ENCODE data around the gene ANKRD22. TPM values are rescaled to one million over a fixed set of nuclear protein-coding genes. Genes with fewer than 3 reads are reported as not detected.

The ANKRD22 gene
- total and polyA plus RNA-seq, 2 donors (not counting 3 experiments of a cell fraction or from before 2014, with no cell fraction given): not detected

DNA sequence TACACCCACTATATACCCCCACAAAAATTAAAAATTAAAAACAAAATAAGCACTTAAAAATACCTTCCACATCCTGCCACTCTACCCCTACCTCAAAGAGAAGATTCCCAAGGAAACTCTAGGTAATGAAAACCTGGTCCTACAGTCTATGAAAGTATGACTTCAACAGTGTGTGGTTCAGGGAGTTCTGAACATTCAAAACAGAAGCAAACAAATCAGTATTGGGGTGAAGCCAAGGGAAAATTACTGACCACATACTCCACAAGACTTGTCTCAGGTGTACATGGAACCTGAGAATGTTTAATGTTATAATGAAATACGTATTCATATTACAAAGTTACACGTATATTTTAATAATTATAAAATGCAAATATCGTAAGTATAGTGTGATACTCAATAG, 69.4 kb downstream of the ANKRD22 start:
- no TSS peak for BruUV-seq (replicated peaks)
- no peaks in the 10 kb centered on the region for H4K20me1 ChIP-seq (replicated peaks; ENCODE audit: control insufficient read depth, extremely low read depth, insufficient read depth, low read length)
- no peak overlapping the region for H3K4me3 ChIP-seq (replicated peaks in 1 of 3; ENCODE audit: insufficient read depth in 1 of 3, low read depth in 1 of 3, low read length in 3 of 3)
- no peaks in the 10 kb centered on the region for H3K79me2 ChIP-seq (ENCODE audit: control insufficient read depth, insufficient read depth, low read length)
- DNase-seq (ENCODE audit: low read depth, low spot score): no peak
- TF ChIP-seq MYC (IDR thresholded peaks at IDR 0.05; ENCODE audit: low read depth, low read length) (no peak), FOS (IDR thresholded peaks at IDR 0.05; ENCODE audit: borderline replicate concordance, insufficient read depth, low read length) (no peak), JUN (IDR thresholded peaks at IDR 0.05; ENCODE audit: borderline replicate concordance, insufficient read depth, insufficient read length, low read depth) (no peak), POLR2A (IDR thresholded peaks at IDR 0.05; ENCODE audit: low read depth, low read length) (no peak), GATA2 (IDR thresholded peaks at IDR 0.05; ENCODE audit: insufficient read depth, insufficient read length, low read depth, low read length) (no peak), POLR2AphosphoS5 (IDR thresholded peaks at IDR 0.05; ENCODE audit: insufficient read depth, low read depth, low read length) (no peak), EZH2 (IDR thresholded peaks at IDR 0.05; ENCODE audit: borderline replicate concordance, low read depth, low read length, severe bottlenecking) (no peak)
- TF ChIP-seq, protein P1, sequence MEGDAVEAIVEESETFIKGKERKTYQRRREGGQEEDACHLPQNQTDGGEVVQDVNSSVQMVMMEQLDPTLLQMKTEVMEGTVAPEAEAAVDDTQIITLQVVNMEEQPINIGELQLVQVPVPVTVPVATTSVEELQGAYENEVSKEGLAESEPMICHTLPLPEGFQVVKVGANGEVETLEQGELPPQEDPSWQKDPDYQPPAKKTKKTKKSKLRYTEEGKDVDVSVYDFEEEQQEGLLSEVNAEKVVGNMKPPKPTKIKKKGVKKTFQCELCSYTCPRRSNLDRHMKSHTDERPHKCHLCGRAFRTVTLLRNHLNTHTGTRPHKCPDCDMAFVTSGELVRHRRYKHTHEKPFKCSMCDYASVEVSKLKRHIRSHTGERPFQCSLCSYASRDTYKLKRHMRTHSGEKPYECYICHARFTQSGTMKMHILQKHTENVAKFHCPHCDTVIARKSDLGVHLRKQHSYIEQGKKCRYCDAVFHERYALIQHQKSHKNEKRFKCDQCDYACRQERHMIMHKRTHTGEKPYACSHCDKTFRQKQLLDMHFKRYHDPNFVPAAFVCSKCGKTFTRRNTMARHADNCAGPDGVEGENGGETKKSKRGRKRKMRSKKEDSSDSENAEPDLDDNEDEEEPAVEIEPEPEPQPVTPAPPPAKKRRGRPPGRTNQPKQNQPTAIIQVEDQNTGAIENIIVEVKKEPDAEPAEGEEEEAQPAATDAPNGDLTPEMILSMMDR (IDR thresholded peaks at IDR 0.05; ENCODE audit: extremely low read depth in 1 of 2, insufficient read depth in 1 of 2, low read depth in 1 of 2, low read length in 2 of 2): no peak
- TF ChIP-seq, protein P2, sequence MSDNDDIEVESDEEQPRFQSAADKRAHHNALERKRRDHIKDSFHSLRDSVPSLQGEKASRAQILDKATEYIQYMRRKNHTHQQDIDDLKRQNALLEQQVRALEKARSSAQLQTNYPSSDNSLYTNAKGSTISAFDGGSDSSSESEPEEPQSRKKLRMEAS (IDR thresholded peaks at IDR 0.05; ENCODE audit: insufficient read depth, insufficient read length): no peak
- no peak for FAIRE-seq
- H3K4me1 ChIP-seq (ENCODE audit: control insufficient read depth, extremely low read depth, insufficient read depth, low read length): peaks cover 4% of the 10 kb centered on the region
- intact Hi-C loops (cut with micrococcal nuclease) (no loop called here), dilution Hi-C loops (cut with MboI; ENCODE audit: extremely low pct_ligation_motif_present, low sequenced_read_pairs) (no loop called here)
- H3K9ac ChIP-seq (replicated peaks; ENCODE audit: extremely low read depth, insufficient read depth, low read length): no peak overlapping the region
- POLR2A ChIA-PET: no interaction called here
- no peak overlapping the region for H2AFZ ChIP-seq (ENCODE audit: low read depth, low read length)
- no peaks in the 10 kb centered on the region for H3K9me1 ChIP-seq (replicated peaks; ENCODE audit: control insufficient read depth, extremely low read depth, insufficient read depth, low read length)
- no peaks in the 10 kb centered on the region for H3K9me3 ChIP-seq (replicated peaks; ENCODE audit: control insufficient read depth, insufficient read depth, low read length)
- no peak overlapping the region for H3K4me2 ChIP-seq (ENCODE audit: insufficient read depth, low read length)
- H3K27me3 ChIP-seq (ENCODE audit: control insufficient read depth in 2 of 2, insufficient read depth in 2 of 2, low read length in 2 of 2): no peaks in the 10 kb centered on the region
- H3K27ac ChIP-seq (ENCODE audit: insufficient read depth, low read depth, low read length): no peak overlapping the region
- no peaks in the 10 kb centered on the region for H3K36me3 ChIP-seq (ENCODE audit: control insufficient read depth in 2 of 2, extremely low read depth in 1 of 2, insufficient read depth in 2 of 2, low read length in 2 of 2)
- CTCF ChIA-PET: no interaction called here
